Activated B cell treated with CpG ODN at 0.5 μM for 24 hours (primary cell): ENCODE data around the gene CTIF. TPM values are rescaled to one million over a fixed set of nuclear protein-coding genes. Genes with fewer than 3 reads are reported as not detected.

ENCODE experiments used
- ATAC-seq: fragments of 200-7000 bp; cut with Tn5 transposase; one replicate; pipeline ENCODE4 v1.10.0; 2021; ENCODE audit warnings: low read depth, mild to moderate bottlenecking, moderate library complexity
- CTCF ChIA-PET: fragments of 350-600 bp; sonication (Branson Sonifier 250); formaldehyde crosslinking; loops from one replicate; lab custom pipeline; 2021; ENCODE audit warnings: antibody characterized with exemption; lab: Charles Lee
- POLR2A ChIA-PET: fragments of 350-600 bp; sonication (Branson Sonifier 250); formaldehyde crosslinking; loops from one replicate; lab custom pipeline; 2021; ENCODE audit warnings: antibody characterized with exemption; lab: Charles Lee
- DNase-seq: peaks from one replicate; pipeline ENCODE4 v3.0.0; 2022
- H3K27ac Mint-ChIP-seq: one replicate; pipeline ENCODE4 v1.8.0; 2020; ENCODE audit warnings: mixed read lengths
- H3K27me3 Mint-ChIP-seq: one replicate; pipeline ENCODE4 v1.8.0; 2021; ENCODE audit warnings: mixed read lengths
- H3K36me3 Mint-ChIP-seq: one replicate; pipeline ENCODE4 v1.8.0; 2021; ENCODE audit warnings: low read depth, mixed read lengths
- H3K4me1 Mint-ChIP-seq: one replicate; pipeline ENCODE4 v1.8.0; 2021; ENCODE audit warnings: mixed read lengths
- H3K4me3 Mint-ChIP-seq: one replicate; pipeline ENCODE4 v1.8.0; 2020; ENCODE audit warnings: mild to moderate bottlenecking, mixed read lengths
- H3K9me3 Mint-ChIP-seq: one replicate; pipeline ENCODE4 v1.8.0; 2020; ENCODE audit warnings: mixed read lengths
- intact Hi-C: fragments of 100-400 bp; cut with micrococcal nuclease; formaldehyde crosslinking; loops from one replicate; pipeline ENCODE4 v1.15.1; 2024
- total RNA-seq: library from RNA; stranded (reverse); gene quantifications from 2 replicates; pipeline ENCODE4 v1.2.3, GENCODE V29; 2022
- TF ChIP-seq, protein P1 (sequence below): fragments of 200-600 bp; IDR thresholded peaks from one replicate; pipeline ENCODE4 v1.8.0; 2022; ENCODE audit warnings: antibody characterized with exemption, mild to moderate bottlenecking

CTIF gene
- total RNA-seq, 1 donor from 2014 or later = 9.3 TPM

DNA sequence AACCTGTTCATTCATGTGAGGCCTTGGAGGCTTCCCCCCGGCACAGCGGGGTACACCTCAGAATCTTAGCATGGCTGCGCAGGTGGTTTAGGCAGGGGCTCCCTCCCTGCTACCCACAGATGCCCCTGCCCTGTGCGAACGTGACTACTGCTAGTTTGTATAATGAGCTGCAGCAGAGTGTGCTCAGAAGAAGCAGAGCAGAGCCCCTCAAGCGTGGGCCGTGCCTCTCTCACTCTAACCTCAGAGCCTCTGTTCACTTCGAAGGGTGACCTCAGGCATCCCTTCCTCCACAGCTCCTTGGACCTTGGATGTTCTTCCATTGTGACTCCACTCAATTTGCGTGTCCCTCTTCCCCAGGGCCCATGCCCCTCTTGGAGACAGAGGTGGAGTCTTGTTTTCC lies 161.6 kb downstream of the CTIF start:
- Mint-ChIP-seq H3K27me3 (no peaks in the 10 kb centered on the region), H3K4me1 (peaks cover 10% of the 10 kb centered on the region), H3K9me3 (no peaks in the 10 kb centered on the region), H3K36me3 (no peaks in the 10 kb centered on the region), H3K4me3 (no peak overlapping the region), H3K27ac (no peak overlapping the region)
- DNase-seq (no peak), ATAC-seq (no peak)
- CTCF ChIA-PET = no interaction called here
- intact Hi-C loops = no loop called here
- POLR2A ChIA-PET = no interaction called here
- TF ChIP-seq, protein P1, sequence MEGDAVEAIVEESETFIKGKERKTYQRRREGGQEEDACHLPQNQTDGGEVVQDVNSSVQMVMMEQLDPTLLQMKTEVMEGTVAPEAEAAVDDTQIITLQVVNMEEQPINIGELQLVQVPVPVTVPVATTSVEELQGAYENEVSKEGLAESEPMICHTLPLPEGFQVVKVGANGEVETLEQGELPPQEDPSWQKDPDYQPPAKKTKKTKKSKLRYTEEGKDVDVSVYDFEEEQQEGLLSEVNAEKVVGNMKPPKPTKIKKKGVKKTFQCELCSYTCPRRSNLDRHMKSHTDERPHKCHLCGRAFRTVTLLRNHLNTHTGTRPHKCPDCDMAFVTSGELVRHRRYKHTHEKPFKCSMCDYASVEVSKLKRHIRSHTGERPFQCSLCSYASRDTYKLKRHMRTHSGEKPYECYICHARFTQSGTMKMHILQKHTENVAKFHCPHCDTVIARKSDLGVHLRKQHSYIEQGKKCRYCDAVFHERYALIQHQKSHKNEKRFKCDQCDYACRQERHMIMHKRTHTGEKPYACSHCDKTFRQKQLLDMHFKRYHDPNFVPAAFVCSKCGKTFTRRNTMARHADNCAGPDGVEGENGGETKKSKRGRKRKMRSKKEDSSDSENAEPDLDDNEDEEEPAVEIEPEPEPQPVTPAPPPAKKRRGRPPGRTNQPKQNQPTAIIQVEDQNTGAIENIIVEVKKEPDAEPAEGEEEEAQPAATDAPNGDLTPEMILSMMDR = no peak

DNA sequence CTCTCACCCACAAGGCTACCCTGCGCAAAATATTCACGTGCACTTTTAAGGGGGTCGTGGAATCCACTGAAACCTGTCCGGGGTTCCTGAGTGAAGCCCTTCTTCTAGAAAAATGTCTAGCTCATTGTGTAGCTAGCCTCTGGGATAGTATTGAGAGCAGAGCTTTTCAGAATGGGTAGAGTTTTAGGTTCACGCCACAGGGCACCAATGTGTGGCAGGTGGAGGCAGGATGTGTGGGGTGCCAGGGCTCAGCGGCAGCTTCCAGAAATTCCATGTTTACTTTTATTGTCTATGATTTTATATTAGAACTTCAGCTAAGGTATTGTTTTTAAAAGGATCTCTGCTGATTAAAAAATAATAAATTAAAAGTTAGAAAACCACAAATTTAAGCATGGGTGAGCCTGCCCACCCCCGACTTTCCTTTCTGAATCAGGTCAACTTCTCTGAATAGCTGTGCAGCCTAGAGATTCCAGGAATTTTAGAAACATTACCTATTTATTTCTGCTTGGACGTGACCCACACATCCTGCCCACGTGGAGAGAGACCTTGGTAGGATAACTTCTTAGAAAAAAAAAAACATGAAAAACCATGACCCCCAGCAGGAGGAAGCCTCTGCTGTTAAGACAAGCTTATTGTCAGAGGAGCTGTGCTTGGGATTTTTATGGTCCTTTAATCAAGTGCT lies 163.7 kb downstream of the CTIF start:
- Mint-ChIP-seq H3K4me1 (peaks cover 13% of the 10 kb centered on the region), H3K36me3 (no peaks in the 10 kb centered on the region), H3K27ac (no peak overlapping the region), H3K4me3 (no peak overlapping the region), H3K27me3 (no peaks in the 10 kb centered on the region), H3K9me3 (no peaks in the 10 kb centered on the region)
- TF ChIP-seq, protein P1 = no peak
- POLR2A ChIA-PET = no interaction called here
- intact Hi-C loops = no loop called here
- CTCF ChIA-PET = interaction anchor here (1.0 kb wide), 1 partner anchor 27 kb away, joined by 4 read pairs; no protein-coding TSS in a partner anchor
- ATAC-seq (no peak), DNase-seq (no peak)

DNA sequence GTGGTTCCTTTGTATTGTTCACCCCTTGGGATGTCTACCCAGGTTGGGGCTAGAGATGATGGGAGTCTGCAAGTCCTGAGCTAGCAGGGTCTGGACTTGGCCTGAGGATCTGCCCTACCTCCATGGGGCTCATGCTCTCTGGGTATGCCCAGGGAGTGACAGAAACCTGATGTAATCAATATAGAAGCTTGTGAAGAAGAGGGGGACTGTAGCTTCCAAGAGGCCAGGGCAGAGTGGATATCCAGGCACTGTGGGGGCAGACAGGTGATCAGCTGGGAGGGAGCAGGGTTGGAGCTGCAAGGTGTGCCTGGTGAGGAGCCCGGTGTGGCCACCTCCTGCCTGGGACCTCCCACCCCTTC lies 164.2 kb downstream of the CTIF start:
- TF ChIP-seq, protein P1 = no peak
- H3K9me3 Mint-ChIP-seq = no peaks in the 10 kb centered on the region
- H3K36me3 Mint-ChIP-seq = no peaks in the 10 kb centered on the region
- intact Hi-C loops = no loop called here
- ChIA-PET CTCF (interaction anchor here (1.0 kb wide), 1 partner anchor 27 kb away, joined by 4 read pairs; no protein-coding TSS in a partner anchor), POLR2A (no interaction called here)
- no peaks in the 10 kb centered on the region for H3K27me3 Mint-ChIP-seq
- peaks cover 13% of the 10 kb centered on the region for H3K4me1 Mint-ChIP-seq
- ATAC-seq (no peak), DNase-seq (no peak)
- no peak overlapping the region for H3K27ac Mint-ChIP-seq
- no peak overlapping the region for H3K4me3 Mint-ChIP-seq

DNA sequence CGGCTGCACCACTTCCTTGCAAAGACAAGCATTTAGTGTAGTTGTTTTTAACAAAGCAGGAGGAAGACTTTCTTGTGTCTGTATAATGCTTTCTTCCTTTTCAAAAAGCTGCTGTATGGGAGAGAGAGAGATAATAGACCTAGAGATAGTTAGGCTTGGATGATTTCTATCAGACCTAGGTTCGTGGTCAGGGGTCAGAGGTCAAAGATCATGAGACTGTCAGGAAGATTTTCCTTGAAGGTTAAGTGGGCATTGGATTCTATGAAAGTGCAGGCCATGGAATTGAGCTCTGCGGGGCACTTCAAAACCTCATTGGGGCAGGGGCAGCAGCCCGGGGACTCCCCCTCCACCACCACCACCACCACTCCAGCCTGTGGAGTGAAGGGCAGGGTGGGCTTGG lies 164.6 kb downstream of the CTIF start:
- TF ChIP-seq, protein P1 = no peak
- intact Hi-C loops = no loop called here
- ATAC-seq (no peak), DNase-seq (no peak)
- POLR2A ChIA-PET = no interaction called here
- Mint-ChIP-seq H3K4me3 (no peak overlapping the region), H3K9me3 (no peaks in the 10 kb centered on the region), H3K36me3 (no peaks in the 10 kb centered on the region), H3K4me1 (peaks cover 11% of the 10 kb centered on the region), H3K27ac (no peak overlapping the region), H3K27me3 (no peaks in the 10 kb centered on the region)
- CTCF ChIA-PET = interaction anchor here (1.0 kb wide), 1 partner anchor 28 kb away, joined by 4 read pairs; no protein-coding TSS in a partner anchor

DNA sequence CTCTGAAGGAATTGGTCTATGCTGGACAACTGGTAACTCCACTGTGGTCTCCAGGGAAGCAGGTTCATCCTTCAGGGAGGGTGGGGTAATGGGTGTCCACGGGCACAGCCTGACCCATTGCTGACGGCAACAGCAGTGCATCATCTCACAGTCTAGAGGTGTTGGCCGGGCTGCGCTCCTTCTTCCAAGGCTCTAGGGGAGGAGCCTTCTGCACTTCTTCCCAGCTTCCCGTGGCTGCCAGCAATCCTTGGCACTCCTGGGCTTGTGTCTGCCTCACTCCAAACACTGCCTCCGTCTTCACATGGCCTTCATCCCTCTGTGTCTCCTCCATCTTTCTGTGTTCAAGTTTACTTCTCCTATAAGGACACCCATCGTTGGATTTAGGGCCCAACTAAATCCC lies 166.2 kb downstream of the CTIF start:
- no peak for ATAC-seq
- no peaks in the 10 kb centered on the region for H3K9me3 Mint-ChIP-seq
- no peak overlapping the region for H3K27ac Mint-ChIP-seq
- H3K4me3 Mint-ChIP-seq = no peak overlapping the region
- peaks cover 3% of the 10 kb centered on the region for H3K4me1 Mint-ChIP-seq
- intact Hi-C loops = no loop called here
- POLR2A ChIA-PET = no interaction called here
- DNase-seq = no peak
- no peaks in the 10 kb centered on the region for H3K27me3 Mint-ChIP-seq
- CTCF ChIA-PET = no interaction called here
- TF ChIP-seq, protein P1 = no peak
- no peaks in the 10 kb centered on the region for H3K36me3 Mint-ChIP-seq
